GM10847 (cell line): ENCODE measurements around the gene IL17A.

ENCODE experiments used
- POLR2A ChIP-seq: IDR thresholded peaks from 2 replicates; pipeline ENCODE4 v1.6.1; 2011; ENCODE audit not compliant: insufficient read length; ENCODE audit errors: extremely low read depth

The IL17A gene

GRCh38 chr6:52233975-52234823 lies 48.0 kb downstream of the IL17A start:
- no peak for TF ChIP-seq POLR2A
